ENCODE measurements around the gene RFX4. TPM values are rescaled to one million over a fixed set of nuclear protein-coding genes. Genes with fewer than 3 reads are reported as not detected.
A peak's percentile ranks its signal among the peaks of the same experiment; 100 is the strongest.
"Not testable (repeated sequence)": the region's sequence is repeated elsewhere in the genome, so short reads cannot be mapped to it uniquely, and the experiment has no call there.

Gene RFX4
- total and polyA plus RNA-seq, 9 of the 15 experiments (the other 6 are each of a cell fraction or from before 2014, with no cell fraction given), result not detected

DNA sequence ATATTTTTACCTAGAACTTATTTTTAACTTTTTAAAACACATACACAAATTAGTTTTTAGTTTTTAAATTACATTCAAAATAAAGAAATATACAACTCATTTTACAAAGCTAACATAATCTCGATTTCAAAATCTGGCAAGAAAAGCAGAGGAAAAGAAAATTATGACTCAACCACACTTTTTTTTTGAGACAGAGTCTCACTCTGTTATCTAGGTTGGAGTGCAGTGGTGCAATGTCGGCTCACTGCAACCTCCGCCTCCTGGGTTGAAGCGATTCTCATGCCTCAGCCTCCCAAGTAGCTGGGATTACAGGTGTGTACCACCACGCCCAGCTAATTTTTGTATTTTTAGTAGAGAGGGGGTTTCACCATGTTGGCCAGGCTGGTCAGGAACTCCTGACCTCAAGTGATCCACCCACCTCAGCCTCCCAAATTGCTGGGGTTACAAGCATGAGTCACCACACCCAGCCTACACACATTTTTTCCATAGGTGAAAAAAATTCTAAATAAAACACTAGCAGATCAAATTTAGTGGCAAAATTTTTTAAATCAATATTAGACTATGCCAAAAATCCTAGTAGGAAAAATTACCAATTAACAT is 143.9 kb downstream of the RFX4 start:
- peak; percentile 44; the same call in 1 of the 2 replicates for TF ChIP-seq SMARCE1 (IDR thresholded peaks at IDR 0.05)
- TF ChIP-seq, protein P1, sequence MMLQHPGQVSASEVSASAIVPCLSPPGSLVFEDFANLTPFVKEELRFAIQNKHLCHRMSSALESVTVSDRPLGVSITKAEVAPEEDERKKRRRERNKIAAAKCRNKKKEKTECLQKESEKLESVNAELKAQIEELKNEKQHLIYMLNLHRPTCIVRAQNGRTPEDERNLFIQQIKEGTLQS (IDR thresholded peaks at IDR 0.05), result peak; percentile 49
- TF ChIP-seq, protein P1 (CRISPR knock-in tag; conservative IDR thresholded peaks at IDR 0.05), result not testable (repeated sequence)
- TF ChIP-seq CBFA2T3 (IDR thresholded peaks at IDR 0.05), result peak; percentile 14; the same call in 1 of the 2 replicates
- TF ChIP-seq EGR1 (conservative IDR thresholded peaks at IDR 0.05), result peak; percentile 58
- peak; percentile 22; the same call in 1 of the 2 replicates for TF ChIP-seq ARID1B (IDR thresholded peaks at IDR 0.05)
- 0 out of 4 replicates have a peak, but pooled peaks of 1 of the 2 experiments have one; percentile 16 for TF ChIP-seq TRIM24 (IDR thresholded peaks at IDR 0.05)
- FAIRE-seq; BruUV-seq (replicated peaks); intact Hi-C loops (cut with micrococcal nuclease); H2AFZ ChIP-seq (ENCODE audit: low read depth, low read length); H4K20me1 ChIP-seq (replicated peaks; ENCODE audit: control insufficient read depth, insufficient read depth, low read length); H3K4me1 ChIP-seq (replicated peaks in 1 of 2; ENCODE audit: control insufficient read depth in 2 of 2, insufficient read depth in 2 of 2, low read length in 2 of 2); H3K9me3 ChIP-seq (replicated peaks; ENCODE audit: control insufficient read depth, insufficient read depth, low read depth, low read length); DNase-seq (ENCODE audit: extremely low read depth in 1 of 4, low spot score in 3 of 4); in situ Hi-C loops (cut with MboI); ATAC-seq; H3K9ac ChIP-seq (ENCODE audit: insufficient read depth in 1 of 2, low read depth in 2 of 2, low read length in 2 of 2); H3K9me1 ChIP-seq (ENCODE audit: control insufficient read depth, insufficient read depth, low read length); H3K79me2 ChIP-seq (ENCODE audit: control insufficient read depth, insufficient read depth, low read length); POLR2A ChIA-PET; H3K4me3 ChIP-seq; H3K36me3 ChIP-seq (ENCODE audit: control insufficient read depth, insufficient read depth, low read length); CTCF ChIA-PET (ENCODE audit: low intra/inter-chr PET ratio); H3K27ac ChIP-seq (ENCODE audit: extremely low read depth, low read depth, low read length); H3K4me2 ChIP-seq (ENCODE audit: insufficient read depth, low read length): not testable (repeated sequence)
- 19% methylated on average over 5 of the region's 5 CpGs for WGBS (ENCODE audit: insufficient coverage, low coverage, missing lambda C conversion rate)
- H3K27me3 ChIP-seq (ENCODE audit: control insufficient read depth in 2 of 2, insufficient read depth in 2 of 2, low read length in 2 of 2), result peaks cover 6 to 15% of the 10 kb centered on the region in 2 experiments; a peak in 4 of 5 replicates
